Measurements from ENCODE around the gene ADAMTS15. TPM values are rescaled to one million over a fixed set of nuclear protein-coding genes. Genes with fewer than 3 reads are reported as not detected.

Gene ADAMTS15
- total RNA-seq, 2 experiments from 2014 or later = not detected

- no TSS peak for BruUV-seq (replicated peaks)
- Histone ChIP-seq H4K20me1 (ENCODE audit: insufficient read depth, low read length) (no peaks in the 10 kb centered on the region), H3K4me1 (ENCODE audit: insufficient read depth, low read length, poor library complexity, severe bottlenecking) (no peaks in the 10 kb centered on the region), H3K4me2 (ENCODE audit: low read length) (no peak overlapping the region), H3K36me3 (ENCODE audit: insufficient read depth, low read length) (no peaks in the 10 kb centered on the region), H3K27ac (ENCODE audit: low read depth, low read length, poor library complexity, severe bottlenecking) (no peak overlapping the region), H3K79me2 (ENCODE audit: insufficient read depth, low read depth, low read length) (no peaks in the 10 kb centered on the region), H3K4me3 (ENCODE audit: low read depth, low read length, poor library complexity, severe bottlenecking) (no peak overlapping the region), H2AFZ (ENCODE audit: low read length) (no peak overlapping the region), H3K9me2 (ENCODE audit: insufficient read depth, low read length) (no peaks in the 10 kb centered on the region), H3K9me3 (ENCODE audit: low read length) (no peaks in the 10 kb centered on the region)
- no peak for DNase-seq (ENCODE audit: low spot score)
- intact Hi-C loops (cut with micrococcal nuclease; ENCODE audit: unreplicated experiment) = no loop called here
- ChIA-PET POLR2A (no interaction called here), CTCF (ENCODE audit: unreplicated experiment) (no interaction called here)
- TF ChIP-seq EZH2phosphoT487 (IDR thresholded peaks at IDR 0.05; ENCODE audit: borderline replicate concordance, low read depth, low read length) (no peak), CTCF (conservative IDR thresholded peaks at IDR 0.05; ENCODE audit: low read length) (no peak)
These were observed 61.5 kb downstream of the ADAMTS15 start for GRCh38 chr11:130509942-130510341.

GRCh38 chr11:130510407-130511006, 62.1 kb downstream of the ADAMTS15 start:
- H2AFZ ChIP-seq (ENCODE audit: low read length) = no peak overlapping the region
- DNase-seq (ENCODE audit: low spot score) = no peak
- no peaks in the 10 kb centered on the region for H3K9me2 ChIP-seq (ENCODE audit: insufficient read depth, low read length)
- H3K4me3 ChIP-seq (ENCODE audit: low read depth, low read length, poor library complexity, severe bottlenecking) = no peak overlapping the region
- H3K27ac ChIP-seq (ENCODE audit: low read depth, low read length, poor library complexity, severe bottlenecking) = no peak overlapping the region
- intact Hi-C loops (cut with micrococcal nuclease; ENCODE audit: unreplicated experiment) = no loop called here
- no peaks in the 10 kb centered on the region for H3K36me3 ChIP-seq (ENCODE audit: insufficient read depth, low read length)
- no peaks in the 10 kb centered on the region for H3K4me1 ChIP-seq (ENCODE audit: insufficient read depth, low read length, poor library complexity, severe bottlenecking)
- POLR2A ChIA-PET = interaction anchor here (0.6 kb wide), 1 partner anchor 30 kb away, joined by 3 read pairs; no protein-coding TSS in a partner anchor
- TF ChIP-seq EZH2phosphoT487 (IDR thresholded peaks at IDR 0.05; ENCODE audit: borderline replicate concordance, low read depth, low read length) (no peak), CTCF (conservative IDR thresholded peaks at IDR 0.05; ENCODE audit: low read length) (no peak)
- no peak overlapping the region for H3K4me2 ChIP-seq (ENCODE audit: low read length)
- H3K79me2 ChIP-seq (ENCODE audit: insufficient read depth, low read depth, low read length) = no peaks in the 10 kb centered on the region
- no TSS peak for BruUV-seq (replicated peaks)
- no peaks in the 10 kb centered on the region for H3K9me3 ChIP-seq (ENCODE audit: low read length)
- CTCF ChIA-PET (ENCODE audit: unreplicated experiment) = no interaction called here
- H4K20me1 ChIP-seq (ENCODE audit: insufficient read depth, low read length) = no peaks in the 10 kb centered on the region

GRCh38 chr11:130511765-130512164, 63.3 kb downstream of the ADAMTS15 start:
- Histone ChIP-seq H3K27ac (ENCODE audit: low read depth, low read length, poor library complexity, severe bottlenecking) (no peak overlapping the region), H3K79me2 (ENCODE audit: insufficient read depth, low read depth, low read length) (no peaks in the 10 kb centered on the region), H2AFZ (ENCODE audit: low read length) (no peak overlapping the region), H3K9me2 (ENCODE audit: insufficient read depth, low read length) (no peaks in the 10 kb centered on the region), H3K4me1 (ENCODE audit: insufficient read depth, low read length, poor library complexity, severe bottlenecking) (no peaks in the 10 kb centered on the region), H3K4me2 (ENCODE audit: low read length) (no peak overlapping the region), H3K9me3 (ENCODE audit: low read length) (no peaks in the 10 kb centered on the region), H3K4me3 (ENCODE audit: low read depth, low read length, poor library complexity, severe bottlenecking) (no peak overlapping the region), H3K36me3 (ENCODE audit: insufficient read depth, low read length) (no peaks in the 10 kb centered on the region), H4K20me1 (ENCODE audit: insufficient read depth, low read length) (no peaks in the 10 kb centered on the region)
- intact Hi-C loops (cut with micrococcal nuclease; ENCODE audit: unreplicated experiment) = no loop called here
- DNase-seq (ENCODE audit: low spot score) = no peak
- CTCF ChIA-PET (ENCODE audit: unreplicated experiment) = no interaction called here
- BruUV-seq (replicated peaks) = no TSS peak
- POLR2A ChIA-PET = interaction anchor here (0.6 kb wide), 2 partner anchors 13 to 125 kb away, joined by 3 to 4 read pairs; no protein-coding TSS in a partner anchor
- no peak for TF ChIP-seq CTCF (conservative IDR thresholded peaks at IDR 0.05; ENCODE audit: low read length)
- no peak for TF ChIP-seq EZH2phosphoT487 (IDR thresholded peaks at IDR 0.05; ENCODE audit: borderline replicate concordance, low read depth, low read length)
